Right lobe of liver (tissue), 4 donors: ENCODE results near the gene BANK1.

Experiments
- CTCF ChIP-seq, 4 donors: fragments of 200-600 bp in 3 of 4; fragments of 450-650 bp in 1 of 4; IDR thresholded peaks; one replicate each; pipeline versions ENCODE4 v1.5.1 to v1.8.0; 2016 to 2022; ENCODE audit warnings: antibody characterized with exemption in 4 of 4, mild to moderate bottlenecking in 2 of 4
- POLR2A ChIP-seq: fragments of 450-650 bp; IDR thresholded peaks from one replicate; pipeline ENCODE4 v1.6.1; 2017; ENCODE audit warnings: antibody characterized with exemption, mild to moderate bottlenecking
- donor health status: DM: no; HTN: no; CAD: no.
- donor health status: DM: no; HTN: no; CAD: no.
- donor health status: DM: no; HTN: yes; CAD: no.

GRCh38 chr4:101950258-101950979, 159.9 kb downstream of the BANK1 start:
- TF ChIP-seq CTCF (IDR thresholded peaks at IDR 0.05) (no peak), POLR2A (no peak)
